Testis (tissue), 2 donors: ENCODE data around the gene FAM169A.

Experiments used
- CTCF ChIP-seq, 3 experiments: fragments of 450-650 bp in 2 of 3; fragments of 200-600 bp in 1 of 3; sonication (generic) in 1 of 3; IDR thresholded peaks; one replicate each; pipeline ENCODE4 v1.5.1; 2016 to 2019; ENCODE audit warnings: antibody characterized with exemption in 3 of 3, mild to moderate bottlenecking in 2 of 3, moderate library complexity in 1 of 3
- POLR2A ChIP-seq: fragments of 450-650 bp; IDR thresholded peaks from one replicate; pipeline ENCODE4 v1.6.1; 2017; ENCODE audit warnings: antibody characterized with exemption, mild to moderate bottlenecking, moderate library complexity

GRCh38 chr5:74873525-74874249 lies 7.5 kb upstream of the FAM169A start:
- TF ChIP-seq POLR2A (no peak), CTCF (IDR thresholded peaks at IDR 0.05) (no peak)
